K562 (cell line): Measurements from ENCODE around the gene SGMS1. TPM values are rescaled to one million over a fixed set of nuclear protein-coding genes. Genes with fewer than 3 reads are reported as not detected.
A peak's percentile ranks its signal among the peaks of the same experiment; 100 is the strongest.

Experiments used
- ARID1B ChIP-seq: fragments of 450-650 bp; IDR thresholded peaks from 2 replicates; pipeline ENCODE4 v1.6.1; 2016; ENCODE audit warnings: antibody characterized with exemption, mild to moderate bottlenecking, inconsistent platforms
- BRD9 ChIP-seq: fragments of 450-650 bp; IDR thresholded peaks from 2 replicates; pipeline ENCODE4 v1.6.1; 2018; ENCODE audit warnings: low read depth; ENCODE audit not compliant: partially characterized antibody
- CBX2 ChIP-seq: fragments of 200-600 bp; sonication (generic); IDR thresholded peaks from one replicate; pipeline ENCODE4 v1.6.1; 2012; ENCODE audit warnings: mild to moderate bottlenecking, low read length, inconsistent platforms; ENCODE audit not compliant: insufficient read depth, poor library complexity, severe bottlenecking
- DACH1 ChIP-seq: fragments of 450-650 bp; IDR thresholded peaks from 2 replicates; pipeline ENCODE4 v1.6.1; 2018; ENCODE audit not compliant: partially characterized antibody
- FOSL1 ChIP-seq: fragments of 200-800 bp; sonication (Bioruptor generic); conservative IDR thresholded peaks from 2 replicates; pipeline ENCODE4 v1.6.1; 2016; ENCODE audit warnings: missing genetic modification characterization, missing compliant biosample characterization
- FOXM1 ChIP-seq, 2 experiments: fragments of 450-650 bp in 1 of 2; sonication (generic) in 1 of 2; formaldehyde crosslinking in 1 of 2; IDR thresholded peaks; 2 replicates each; pipeline versions ENCODE4 v1.6.1 to v1.9.0; 2017 to 2022; ENCODE audit warnings: low read depth in 2 of 2, mild to moderate bottlenecking in 2 of 2, missing genetic modification reagents in 1 of 2, moderate library complexity in 1 of 2
- ILK ChIP-seq: fragments of 450-650 bp; IDR thresholded peaks from 2 replicates; pipeline ENCODE4 v1.6.1; 2016; ENCODE audit warnings: missing genetic modification characterization, low read depth, mild to moderate bottlenecking, missing compliant biosample characterization, moderate library complexity, borderline replicate concordance
- MAZ ChIP-seq, 2 experiments: fragments of 450-650 bp in 1 of 2; sonication (generic) in 1 of 2; formaldehyde crosslinking; IDR thresholded peaks in 1 of 2; conservative IDR thresholded peaks in 1 of 2; 2 replicates each; pipeline versions ENCODE4 v1.4.0 to v1.5.0; 2020; ENCODE audit warnings: mild to moderate bottlenecking in 1 of 2, missing genetic modification reagents in 1 of 2
- MTA1 ChIP-seq: fragments of 450-650 bp; IDR thresholded peaks from 2 replicates; pipeline ENCODE4 v1.6.1; 2017; ENCODE audit warnings: borderline replicate concordance
- NFIX ChIP-seq: fragments of 250-450 bp; sonication (Bioruptor Pico); IDR thresholded peaks from 2 replicates; pipeline ENCODE4 v1.4.0; 2020; ENCODE audit warnings: low read depth, mild to moderate bottlenecking, moderate library complexity
- RBM39 ChIP-seq: fragments of 200-400 bp; formaldehyde crosslinking; optimal IDR thresholded peaks from 2 replicates; pipeline ENCODE3; 2018; ENCODE audit warnings: low read depth, low read length
- SAFB ChIP-seq: fragments of 200-400 bp; formaldehyde crosslinking; IDR thresholded peaks from 2 replicates; pipeline ENCODE4 v1.6.1; 2017; ENCODE audit warnings: low read depth, low read length, borderline replicate concordance
- SLC30A9 ChIP-seq: fragments of 250-450 bp; sonication (Bioruptor Pico); IDR thresholded peaks from 2 replicates; pipeline ENCODE4 v1.8.0; 2022; ENCODE audit warnings: mild to moderate bottlenecking, moderate library complexity
- SMARCB1 ChIP-seq: IDR thresholded peaks from 2 replicates; pipeline ENCODE4 v1.6.1; 2011; ENCODE audit warnings: improper control_type of control experiment, low read depth; ENCODE audit not compliant: insufficient read length
- SMARCE1 ChIP-seq: fragments of 450-650 bp; IDR thresholded peaks from 2 replicates; pipeline ENCODE4 v1.7.1; 2016; ENCODE audit warnings: mild to moderate bottlenecking
- SPI1 ChIP-seq: IDR thresholded peaks from 2 replicates; pipeline ENCODE4 v1.6.1; 2011; ENCODE audit warnings: low read depth, low read length, control low read depth, borderline replicate concordance
- TEAD4 ChIP-seq, 2 experiments: sonication (generic) in 1 of 2; formaldehyde crosslinking in 1 of 2; IDR thresholded peaks; 2 replicates each; pipeline versions ENCODE4 v1.6.1 to v1.8.0; 2012 to 2022; ENCODE audit warnings: borderline replicate concordance in 1 of 2, inconsistent platforms in 1 of 2, low read length in 1 of 2, mild to moderate bottlenecking in 1 of 2, missing genetic modification reagents in 1 of 2
- ZC3H8 ChIP-seq: fragments of 450-650 bp; IDR thresholded peaks from 2 replicates; pipeline ENCODE4 v1.6.1; 2017
- ZNF318 ChIP-seq, 2 experiments: fragments of 450-650 bp; IDR thresholded peaks; 2 replicates each; pipeline ENCODE4 v1.6.1; 2016; ENCODE audit warnings: mild to moderate bottlenecking in 2 of 2, borderline replicate concordance in 1 of 2, low read depth in 1 of 2, moderate library complexity in 1 of 2
- polyA plus RNA-seq, 8 experiments: library from polyadenylated mRNA; depleted of rRNA in 4 of 8; stranded (reverse) in 5 of 8; unstranded in 3 of 8; fragments of >200 nt; fragmentation: Nextera tagmentation in 2 of 8; fragmentation: Illumina TruSeq in 1 of 8; extraction: Ambion mirVana in 2 of 8; extraction: Trizol in 1 of 8; gene quantifications; 2 replicates each; pipeline versions ENCODE4 v1.2.1 to v1.2.3, GENCODE V29; 2011 to 2014; ENCODE audit warnings: inconsistent platforms in 1 of 8, missing spikeins in 1 of 8
- total RNA-seq, 7 experiments: library from RNA; depleted of rRNA in 6 of 7; stranded (reverse); fragments of >200 nt in 6 of 7; fragmentation: Illumina TruSeq in 2 of 7; extraction: Trizol in 2 of 7; gene quantifications; 2 replicates each; pipeline versions ENCODE4 v1.2.1 to v1.2.3, GENCODE V29; 2011 to 2021; ENCODE audit warnings: low replicate concordance in 1 of 7

Gene SGMS1
- total and polyA plus RNA-seq, 9 of the 15 experiments (the other 6 are each of a cell fraction or from before 2014, with no cell fraction given), result 22.6 to 232 (median 82.2) TPM

DNA sequence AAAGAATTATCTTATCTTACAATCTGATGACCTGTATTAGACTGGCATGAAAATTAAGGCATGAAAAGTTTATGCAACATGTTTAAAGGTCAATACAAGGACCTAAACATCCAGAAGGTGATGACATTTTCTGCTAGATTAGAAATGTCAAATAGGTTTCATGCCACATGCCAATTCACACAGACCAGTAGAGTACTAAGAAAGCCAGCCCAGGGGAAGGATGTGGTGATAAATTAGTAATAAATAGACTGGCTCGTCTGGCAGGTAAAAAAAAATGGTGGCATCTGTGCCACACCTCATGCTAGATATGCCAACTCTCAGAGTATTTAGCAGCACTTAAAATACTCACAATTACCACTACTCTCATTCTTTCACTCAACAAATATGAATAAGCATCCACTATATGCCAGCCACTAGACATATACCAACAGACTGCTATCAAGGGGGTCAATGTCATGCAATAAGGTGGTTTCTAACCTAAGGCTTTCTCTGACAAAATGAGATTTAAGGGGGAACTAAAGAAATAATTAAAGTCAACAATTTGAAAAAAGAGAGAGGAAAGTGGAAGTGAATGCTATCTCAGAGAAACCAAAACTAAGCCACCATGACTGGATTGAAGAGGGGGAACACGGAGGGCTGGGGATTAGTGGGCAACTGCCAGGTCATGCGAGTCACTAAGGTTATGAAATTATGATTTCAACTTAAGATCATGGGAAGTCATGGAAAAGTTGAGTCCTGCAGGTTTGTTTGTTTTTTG, 83.5 kb downstream of the SGMS1 start (continued):
- TF ChIP-seq FOSL1 (tag) (peak; percentile 54; the same call in 1 of the 2 replicates), ARID1B (peak; percentile 55; the same call in 1 of the 2 replicates), ZNF318 (IDR thresholded peaks at IDR 0.05; ENCODE audit: borderline replicate concordance in 1 of 2, low read depth in 1 of 2) (0 out of 4 replicates have a peak, but pooled peaks of 1 of the 2 experiments have one; percentile 35), SMARCE1 (no peak), DACH1 (no peak), BRD9 (no peak), SPI1 (peak; percentile 36; the same call in 1 of the 2 replicates), FOXM1 (IDR thresholded peaks at IDR 0.05; ENCODE audit: low read depth) (no peak), FOXM1 (CRISPR knock-in tag; IDR thresholded peaks at IDR 0.05; ENCODE audit: low read depth) (no peak), SLC30A9 (CRISPR knock-in tag) (no peak), ZC3H8 (no peak), SMARCB1 (no peak), ILK (tag) (no peak), MTA1 (no peak), NFIX (CRISPR knock-in tag) (no peak), CBX2 (no peak), RBM39 (no peak), TEAD4 (IDR thresholded peaks at IDR 0.05; ENCODE audit: low read length) (no peak), TEAD4 (CRISPR knock-in tag; IDR thresholded peaks at IDR 0.05; ENCODE audit: borderline replicate concordance) (no peak), SAFB (no peak), MAZ (CRISPR knock-in tag; conservative IDR thresholded peaks at IDR 0.05 in 1 of 2, IDR thresholded peaks at IDR 0.05 in 1 of 2) (no peak)
